ENCODE measurements around the gene GGT6. TPM values are rescaled to one million over a fixed set of nuclear protein-coding genes. Genes with fewer than 3 reads are reported as not detected.

GGT6 gene
- total and polyA plus RNA-seq, 2 of the 13 experiments (the other 11 are each of a cell fraction or from before 2014, with no cell fraction given): 0.16 to 0.80 TPM

DNA sequence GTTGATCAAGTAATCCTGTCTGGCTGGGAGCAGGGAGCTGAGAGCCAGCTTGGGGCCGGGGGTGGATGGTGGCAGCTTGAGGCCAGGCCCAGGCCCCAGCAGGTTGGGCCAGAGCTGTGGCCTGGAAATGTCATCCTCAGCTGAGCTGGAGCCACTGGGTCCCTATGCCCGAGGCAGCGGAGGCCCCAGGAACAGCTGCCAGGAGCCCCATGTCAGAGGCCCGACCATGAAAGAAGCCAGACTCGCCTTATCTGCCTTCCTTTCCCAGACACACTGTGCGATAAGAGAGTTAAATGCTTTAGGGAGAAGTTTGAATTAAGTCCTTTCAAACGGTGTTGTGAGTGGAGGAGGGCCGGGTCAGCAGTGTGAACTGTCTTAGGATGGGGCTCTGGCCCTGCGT lies 27.4 kb upstream of the GGT6 start:
- 56% methylated on average over 8 of the region's 9 CpGs for WGBS (ENCODE audit: low lambda C conversion rate)
- CTCF ChIA-PET (ENCODE audit: low intra/inter-chr PET ratio, low total read pairs): no interaction called here
- Histone ChIP-seq H2AFZ (ENCODE audit: low read length) (no peak overlapping the region), H3K4me3 (replicated peaks in 1 of 3; ENCODE audit: insufficient read depth in 1 of 3, low read depth in 2 of 3, low read length in 3 of 3) (no peak overlapping the region), H3K27ac (ENCODE audit: extremely low read length, insufficient read depth, low read length) (no peak overlapping the region), H3K4me1 (ENCODE audit: insufficient read depth, low read length) (peaks cover 31% of the 10 kb centered on the region), H3K9me3 (ENCODE audit: low read length) (no peaks in the 10 kb centered on the region), H3K27me3 (ENCODE audit: control insufficient read depth in 1 of 2, insufficient read depth in 2 of 2, low read length in 2 of 2) (peaks cover 0 to 26% of the 10 kb centered on the region in 2 experiments; a peak in 4 of 5 replicates), H3K4me2 (ENCODE audit: low read depth, low read length) (no peak overlapping the region), H3K9ac (ENCODE audit: insufficient read depth, low read depth, low read length) (no peak overlapping the region), H4K20me1 (ENCODE audit: insufficient read depth, low read length) (no peaks in the 10 kb centered on the region), H3K79me2 (ENCODE audit: insufficient read depth, low read length) (no peaks in the 10 kb centered on the region), H3K36me3 (replicated peaks in 1 of 2; ENCODE audit: control insufficient read depth in 1 of 2, insufficient read depth in 2 of 2, low read length in 2 of 2) (no peaks in the 10 kb centered on the region)
- in situ Hi-C loops (cut with HindIII; ENCODE audit: extremely low pct_ligation_motif_present, low pct_unique_long_range_greater_than_20kb): no loop called here
- POLR2A ChIA-PET: no interaction called here
- intact Hi-C loops (cut with micrococcal nuclease; ENCODE audit: unreplicated experiment): no loop called here
- FAIRE-seq: no peak
- DNase-seq (ENCODE audit: low spot score): no peak
- no TSS peak for BruUV-seq (replicated peaks)
- no peak for ATAC-seq
- TF ChIP-seq ZSCAN21 (CRISPR knock-in tag; IDR thresholded peaks at IDR 0.05; ENCODE audit: borderline replicate concordance) (no peak), FOXA3 (CRISPR knock-in tag; IDR thresholded peaks at IDR 0.05) (no peak), SNAI1 (CRISPR knock-in tag; IDR thresholded peaks at IDR 0.05; ENCODE audit: borderline replicate concordance) (no peak), ZNF10 (CRISPR knock-in tag; IDR thresholded peaks at IDR 0.05; ENCODE audit: borderline replicate concordance, low read depth) (no peak), ZNF891 (CRISPR knock-in tag; IDR thresholded peaks at IDR 0.05) (no peak), ZSCAN12 (CRISPR knock-in tag; IDR thresholded peaks at IDR 0.05) (no peak), ZNF256 (CRISPR knock-in tag; conservative IDR thresholded peaks at IDR 0.05) (no peak), ISL2 (CRISPR knock-in tag; IDR thresholded peaks at IDR 0.05) (no peak)
- TF ChIP-seq, protein P1, sequence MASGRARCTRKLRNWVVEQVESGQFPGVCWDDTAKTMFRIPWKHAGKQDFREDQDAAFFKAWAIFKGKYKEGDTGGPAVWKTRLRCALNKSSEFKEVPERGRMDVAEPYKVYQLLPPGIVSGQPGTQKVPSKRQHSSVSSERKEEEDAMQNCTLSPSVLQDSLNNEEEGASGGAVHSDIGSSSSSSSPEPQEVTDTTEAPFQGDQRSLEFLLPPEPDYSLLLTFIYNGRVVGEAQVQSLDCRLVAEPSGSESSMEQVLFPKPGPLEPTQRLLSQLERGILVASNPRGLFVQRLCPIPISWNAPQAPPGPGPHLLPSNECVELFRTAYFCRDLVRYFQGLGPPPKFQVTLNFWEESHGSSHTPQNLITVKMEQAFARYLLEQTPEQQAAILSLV (CRISPR knock-in tag; IDR thresholded peaks at IDR 0.05; ENCODE audit: borderline replicate concordance): no peak
- TF ChIP-seq, protein P2, sequence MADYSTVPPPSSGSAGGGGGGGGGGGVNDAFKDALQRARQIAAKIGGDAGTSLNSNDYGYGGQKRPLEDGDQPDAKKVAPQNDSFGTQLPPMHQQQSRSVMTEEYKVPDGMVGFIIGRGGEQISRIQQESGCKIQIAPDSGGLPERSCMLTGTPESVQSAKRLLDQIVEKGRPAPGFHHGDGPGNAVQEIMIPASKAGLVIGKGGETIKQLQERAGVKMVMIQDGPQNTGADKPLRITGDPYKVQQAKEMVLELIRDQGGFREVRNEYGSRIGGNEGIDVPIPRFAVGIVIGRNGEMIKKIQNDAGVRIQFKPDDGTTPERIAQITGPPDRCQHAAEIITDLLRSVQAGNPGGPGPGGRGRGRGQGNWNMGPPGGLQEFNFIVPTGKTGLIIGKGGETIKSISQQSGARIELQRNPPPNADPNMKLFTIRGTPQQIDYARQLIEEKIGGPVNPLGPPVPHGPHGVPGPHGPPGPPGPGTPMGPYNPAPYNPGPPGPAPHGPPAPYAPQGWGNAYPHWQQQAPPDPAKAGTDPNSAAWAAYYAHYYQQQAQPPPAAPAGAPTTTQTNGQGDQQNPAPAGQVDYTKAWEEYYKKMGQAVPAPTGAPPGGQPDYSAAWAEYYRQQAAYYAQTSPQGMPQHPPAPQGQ (CRISPR knock-in tag; IDR thresholded peaks at IDR 0.05; ENCODE audit: borderline replicate concordance): no peak
- TF ChIP-seq, protein P3, sequence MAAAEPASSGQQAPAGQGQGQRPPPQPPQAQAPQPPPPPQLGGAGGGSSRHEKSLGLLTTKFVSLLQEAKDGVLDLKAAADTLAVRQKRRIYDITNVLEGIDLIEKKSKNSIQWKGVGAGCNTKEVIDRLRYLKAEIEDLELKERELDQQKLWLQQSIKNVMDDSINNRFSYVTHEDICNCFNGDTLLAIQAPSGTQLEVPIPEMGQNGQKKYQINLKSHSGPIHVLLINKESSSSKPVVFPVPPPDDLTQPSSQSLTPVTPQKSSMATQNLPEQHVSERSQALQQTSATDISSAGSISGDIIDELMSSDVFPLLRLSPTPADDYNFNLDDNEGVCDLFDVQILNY (CRISPR knock-in tag; conservative IDR thresholded peaks at IDR 0.05): no peak
- TF ChIP-seq, protein P4, sequence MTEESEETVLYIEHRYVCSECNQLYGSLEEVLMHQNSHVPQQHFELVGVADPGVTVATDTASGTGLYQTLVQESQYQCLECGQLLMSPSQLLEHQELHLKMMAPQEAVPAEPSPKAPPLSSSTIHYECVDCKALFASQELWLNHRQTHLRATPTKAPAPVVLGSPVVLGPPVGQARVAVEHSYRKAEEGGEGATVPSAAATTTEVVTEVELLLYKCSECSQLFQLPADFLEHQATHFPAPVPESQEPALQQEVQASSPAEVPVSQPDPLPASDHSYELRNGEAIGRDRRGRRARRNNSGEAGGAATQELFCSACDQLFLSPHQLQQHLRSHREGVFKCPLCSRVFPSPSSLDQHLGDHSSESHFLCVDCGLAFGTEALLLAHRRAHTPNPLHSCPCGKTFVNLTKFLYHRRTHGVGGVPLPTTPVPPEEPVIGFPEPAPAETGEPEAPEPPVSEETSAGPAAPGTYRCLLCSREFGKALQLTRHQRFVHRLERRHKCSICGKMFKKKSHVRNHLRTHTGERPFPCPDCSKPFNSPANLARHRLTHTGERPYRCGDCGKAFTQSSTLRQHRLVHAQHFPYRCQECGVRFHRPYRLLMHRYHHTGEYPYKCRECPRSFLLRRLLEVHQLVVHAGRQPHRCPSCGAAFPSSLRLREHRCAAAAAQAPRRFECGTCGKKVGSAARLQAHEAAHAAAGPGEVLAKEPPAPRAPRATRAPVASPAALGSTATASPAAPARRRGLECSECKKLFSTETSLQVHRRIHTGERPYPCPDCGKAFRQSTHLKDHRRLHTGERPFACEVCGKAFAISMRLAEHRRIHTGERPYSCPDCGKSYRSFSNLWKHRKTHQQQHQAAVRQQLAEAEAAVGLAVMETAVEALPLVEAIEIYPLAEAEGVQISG (CRISPR knock-in tag; IDR thresholded peaks at IDR 0.05): no peak
- TF ChIP-seq, protein P5, sequence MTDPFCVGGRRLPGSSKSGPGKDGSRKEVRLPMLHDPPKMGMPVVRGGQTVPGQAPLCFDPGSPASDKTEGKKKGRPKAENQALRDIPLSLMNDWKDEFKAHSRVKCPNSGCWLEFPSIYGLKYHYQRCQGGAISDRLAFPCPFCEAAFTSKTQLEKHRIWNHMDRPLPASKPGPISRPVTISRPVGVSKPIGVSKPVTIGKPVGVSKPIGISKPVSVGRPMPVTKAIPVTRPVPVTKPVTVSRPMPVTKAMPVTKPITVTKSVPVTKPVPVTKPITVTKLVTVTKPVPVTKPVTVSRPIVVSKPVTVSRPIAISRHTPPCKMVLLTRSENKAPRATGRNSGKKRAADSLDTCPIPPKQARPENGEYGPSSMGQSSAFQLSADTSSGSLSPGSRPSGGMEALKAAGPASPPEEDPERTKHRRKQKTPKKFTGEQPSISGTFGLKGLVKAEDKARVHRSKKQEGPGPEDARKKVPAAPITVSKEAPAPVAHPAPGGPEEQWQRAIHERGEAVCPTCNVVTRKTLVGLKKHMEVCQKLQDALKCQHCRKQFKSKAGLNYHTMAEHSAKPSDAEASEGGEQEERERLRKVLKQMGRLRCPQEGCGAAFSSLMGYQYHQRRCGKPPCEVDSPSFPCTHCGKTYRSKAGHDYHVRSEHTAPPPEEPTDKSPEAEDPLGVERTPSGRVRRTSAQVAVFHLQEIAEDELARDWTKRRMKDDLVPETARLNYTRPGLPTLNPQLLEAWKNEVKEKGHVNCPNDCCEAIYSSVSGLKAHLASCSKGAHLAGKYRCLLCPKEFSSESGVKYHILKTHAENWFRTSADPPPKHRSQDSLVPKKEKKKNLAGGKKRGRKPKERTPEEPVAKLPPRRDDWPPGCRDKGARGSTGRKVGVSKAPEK (CRISPR knock-in tag; IDR thresholded peaks at IDR 0.05; ENCODE audit: borderline replicate concordance): no peak
- TF ChIP-seq, protein P6, sequence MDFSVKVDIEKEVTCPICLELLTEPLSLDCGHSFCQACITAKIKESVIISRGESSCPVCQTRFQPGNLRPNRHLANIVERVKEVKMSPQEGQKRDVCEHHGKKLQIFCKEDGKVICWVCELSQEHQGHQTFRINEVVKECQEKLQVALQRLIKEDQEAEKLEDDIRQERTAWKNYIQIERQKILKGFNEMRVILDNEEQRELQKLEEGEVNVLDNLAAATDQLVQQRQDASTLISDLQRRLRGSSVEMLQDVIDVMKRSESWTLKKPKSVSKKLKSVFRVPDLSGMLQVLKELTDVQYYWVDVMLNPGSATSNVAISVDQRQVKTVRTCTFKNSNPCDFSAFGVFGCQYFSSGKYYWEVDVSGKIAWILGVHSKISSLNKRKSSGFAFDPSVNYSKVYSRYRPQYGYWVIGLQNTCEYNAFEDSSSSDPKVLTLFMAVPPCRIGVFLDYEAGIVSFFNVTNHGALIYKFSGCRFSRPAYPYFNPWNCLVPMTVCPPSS (IDR thresholded peaks at IDR 0.05): no peak
